HG02981 (cell line): ENCODE measurements around the gene ATAD3A.
"Not testable (repeated sequence)": the region's sequence is repeated elsewhere in the genome, so short reads cannot be mapped to it uniquely, and the experiment has no call there.

Source experiments
- ATAC-seq: cut with Tn5 transposase; IDR thresholded peaks from one replicate; pipeline ENCODE4 v1.9.1; 2021; ENCODE audit warnings: mild to moderate bottlenecking, moderate library complexity; ENCODE audit not compliant: unreplicated experiment

Gene ATAD3A

DNA sequence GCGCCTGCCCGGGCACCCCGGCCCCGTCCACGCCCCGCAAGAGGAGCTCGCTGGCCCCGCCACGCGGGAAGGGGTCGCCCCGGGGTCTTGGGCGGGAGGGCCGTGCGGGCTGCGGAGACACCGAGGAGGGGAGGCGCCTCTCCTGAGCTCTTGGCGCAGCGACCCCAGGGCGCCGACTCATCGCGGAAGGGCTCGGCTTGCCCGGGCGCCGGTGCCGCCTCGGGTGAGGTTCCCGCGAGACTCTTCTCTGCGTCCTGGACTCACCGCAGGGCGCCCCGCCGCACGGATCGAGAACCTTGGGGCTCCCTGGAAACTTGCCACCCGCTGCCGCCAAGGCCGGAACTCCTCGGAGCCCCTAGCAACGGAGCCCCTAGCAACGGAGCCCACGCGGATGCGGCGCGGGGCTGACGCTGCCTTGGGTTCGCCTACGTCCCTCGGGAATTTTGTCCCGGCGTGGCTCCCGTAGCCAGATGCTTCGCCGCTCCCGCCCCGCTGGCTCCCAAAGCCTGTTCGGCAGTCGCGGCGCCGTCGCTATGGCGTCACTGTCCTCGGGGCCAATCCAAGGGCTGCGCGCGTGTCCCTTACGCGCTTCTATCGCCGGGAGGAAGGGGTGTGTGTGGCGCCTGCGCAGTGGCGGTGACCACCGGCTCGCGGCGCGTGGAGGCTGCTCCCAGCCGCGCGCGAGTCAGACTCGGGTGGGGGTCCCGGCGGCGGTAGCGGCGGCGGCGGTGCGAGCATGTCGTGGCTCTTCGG is at the start of gene ATAD3A:
Gene ATAD3A, plus strand, starts transcription at position 630 of the 753 bp plus-strand sequence. Its CDS starts 107 bp downstream, at position 737.
- peak; percentile 85 for ATAC-seq

DNA sequence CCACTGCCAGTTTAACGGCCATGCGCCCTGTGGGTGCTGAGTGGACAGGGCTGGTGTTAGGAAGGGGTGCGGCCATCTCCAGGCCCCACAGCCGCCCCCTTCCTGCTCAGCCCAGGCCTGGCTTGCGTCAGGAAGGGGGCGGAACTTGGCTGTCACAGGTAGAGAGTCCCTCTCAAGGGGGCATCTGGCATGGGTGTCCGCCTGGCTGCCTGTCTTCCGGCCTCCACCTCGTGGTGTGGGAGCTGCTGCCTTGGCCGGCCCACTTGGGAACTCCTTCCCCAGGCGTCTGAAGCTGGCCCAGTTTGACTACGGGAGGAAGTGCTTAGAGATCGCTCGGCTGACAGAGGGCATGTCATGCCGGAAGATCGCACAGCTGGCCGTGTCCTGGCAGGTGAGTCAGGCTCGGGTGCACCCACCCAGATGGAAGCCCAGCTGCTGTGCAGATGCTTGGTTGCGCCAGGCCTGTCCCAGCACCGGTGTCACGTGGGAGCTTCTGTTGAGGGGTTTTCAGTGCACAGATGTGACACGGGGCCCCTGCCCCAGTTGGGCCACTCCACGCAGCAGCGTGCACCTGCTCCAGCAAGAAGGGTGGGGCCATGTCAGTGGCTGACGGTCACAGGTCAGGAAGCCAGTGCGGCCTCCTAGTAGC is 49.5 kb upstream of the ATAD3A start:
- ATAC-seq = no peak

DNA sequence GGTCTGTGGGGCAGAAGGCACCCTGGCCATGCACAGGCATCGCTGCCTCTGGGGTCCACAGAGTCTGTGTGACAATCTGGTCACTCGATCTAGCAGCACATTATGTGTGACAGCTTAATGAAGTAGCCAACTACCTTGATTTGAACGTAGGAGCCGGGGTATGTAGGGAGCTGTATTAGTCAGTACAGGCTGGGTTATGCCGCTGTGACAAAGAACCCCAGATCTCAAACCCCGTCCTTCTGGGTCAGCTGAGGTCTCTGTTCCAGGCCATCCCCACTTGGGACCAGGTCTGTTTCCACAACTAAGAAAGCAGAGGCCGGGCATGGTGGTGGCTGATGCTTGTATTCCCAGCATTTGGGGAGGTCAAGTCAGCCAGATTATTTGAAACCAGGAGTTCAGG is 48.6 kb upstream of the ATAD3A start:
- no peak for ATAC-seq

DNA sequence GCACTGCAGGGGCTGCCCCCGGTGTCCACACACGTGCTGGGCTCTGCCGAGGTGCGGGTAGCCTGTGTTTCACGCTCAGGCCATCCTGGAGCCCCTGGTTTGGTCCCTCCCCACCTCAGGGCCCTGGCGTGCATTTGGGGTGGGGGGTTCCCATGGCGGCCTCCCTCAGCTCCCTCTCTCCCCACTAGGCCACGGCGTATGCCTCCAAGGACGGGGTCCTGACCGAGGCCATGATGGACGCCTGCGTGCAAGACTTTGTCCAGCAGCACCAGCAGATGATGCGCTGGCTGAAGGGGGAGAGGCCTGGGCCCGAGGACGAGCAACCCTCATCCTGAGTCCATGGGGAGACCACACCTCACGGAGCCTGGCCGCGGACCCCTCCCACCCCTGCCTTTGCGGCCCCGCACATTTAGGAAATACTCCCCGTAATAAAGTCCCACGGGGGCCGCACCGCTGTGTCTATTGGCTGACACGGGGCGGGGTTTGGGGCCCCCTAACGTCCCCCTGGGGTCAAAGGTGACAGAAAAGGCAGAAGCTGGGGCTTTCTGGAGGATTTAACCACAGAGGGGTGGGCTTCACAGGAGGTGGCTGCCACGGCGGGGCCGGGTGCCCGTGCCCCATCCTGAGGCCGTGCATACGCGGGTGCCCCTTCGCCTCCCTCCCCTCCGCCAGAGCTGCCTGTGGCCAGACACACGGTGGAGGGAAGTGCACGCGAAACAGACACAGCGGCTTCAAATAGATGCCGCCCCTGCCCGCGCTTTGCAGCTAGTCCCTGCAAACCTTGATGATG is 43.6 kb upstream of the ATAD3A start:
- not testable (repeated sequence) for ATAC-seq

DNA sequence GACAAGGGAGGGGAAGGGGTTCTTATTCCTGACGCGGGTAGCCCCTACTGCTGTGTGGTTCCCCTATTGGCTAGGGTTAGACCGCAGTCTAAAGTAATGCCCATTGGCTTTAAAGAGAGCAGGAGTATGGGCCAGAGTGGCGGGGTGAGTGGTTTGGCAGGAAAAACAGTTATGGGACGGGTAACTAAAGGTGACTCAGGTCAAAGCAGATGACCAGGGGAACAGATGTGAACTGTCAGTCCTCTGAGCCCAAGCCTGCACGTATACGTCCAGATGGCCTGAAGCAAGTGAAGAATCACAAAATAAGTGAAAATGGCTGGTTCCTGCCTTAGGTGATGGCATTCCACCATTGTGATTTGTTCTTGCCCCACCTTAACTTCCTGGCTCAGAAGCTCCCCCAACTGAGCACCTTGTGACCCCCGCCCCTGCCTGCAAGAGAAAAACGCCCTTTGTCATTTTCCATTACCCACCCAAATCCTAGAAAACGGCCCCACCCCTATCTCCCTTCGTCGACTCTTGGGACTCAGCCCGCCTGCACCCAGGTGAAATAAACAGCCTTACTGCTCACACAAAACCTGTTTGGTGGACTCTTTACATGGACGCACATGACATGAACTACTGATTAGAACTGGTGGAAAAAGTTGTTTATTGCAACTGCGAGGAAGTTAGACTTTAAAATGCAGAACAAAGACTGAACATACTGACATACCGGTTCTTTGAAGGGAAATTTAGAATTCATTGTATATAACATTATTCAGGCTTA is 41.2 kb upstream of the ATAD3A start:
- no peak for ATAC-seq

DNA sequence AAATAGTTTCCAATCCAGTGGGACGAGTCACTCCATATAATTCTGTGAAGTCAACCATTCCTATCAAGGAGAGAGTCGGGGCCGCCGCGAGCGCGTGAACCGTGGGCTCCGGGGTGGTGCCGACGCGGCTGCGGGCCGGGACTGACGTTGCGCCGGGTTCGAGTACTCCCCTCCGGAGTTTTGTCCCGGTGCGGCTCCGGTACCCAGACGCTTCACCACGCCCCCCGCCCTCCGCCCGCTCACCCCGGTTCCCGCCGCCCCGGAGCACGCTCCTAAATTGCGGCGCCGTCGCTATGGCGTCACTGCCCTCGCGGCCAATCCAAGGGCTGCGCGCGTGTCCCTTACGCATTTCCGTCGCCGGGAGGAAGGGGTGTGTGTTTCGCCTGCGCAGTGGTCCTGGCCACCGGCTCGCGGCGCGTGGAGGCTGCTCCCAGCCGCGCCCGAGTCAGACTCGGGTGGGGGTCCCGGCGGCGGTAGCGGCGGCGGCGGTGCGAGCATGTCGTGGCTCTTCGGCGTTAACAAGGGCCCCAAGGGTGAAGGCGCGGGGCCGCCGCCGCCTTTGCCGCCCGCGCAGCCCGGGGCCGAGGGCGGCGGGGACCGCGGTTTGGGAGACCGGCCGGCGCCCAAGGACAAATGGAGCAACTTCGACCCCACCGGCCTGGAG is 40.4 kb upstream of the ATAD3A start, which contains the start of gene ATAD3B:
Gene ATAD3B, plus strand, starts transcription at position 377 of the 664 bp plus-strand sequence. Its CDS starts 120 bp downstream, at position 497.
- peak; percentile 89 for ATAC-seq

DNA sequence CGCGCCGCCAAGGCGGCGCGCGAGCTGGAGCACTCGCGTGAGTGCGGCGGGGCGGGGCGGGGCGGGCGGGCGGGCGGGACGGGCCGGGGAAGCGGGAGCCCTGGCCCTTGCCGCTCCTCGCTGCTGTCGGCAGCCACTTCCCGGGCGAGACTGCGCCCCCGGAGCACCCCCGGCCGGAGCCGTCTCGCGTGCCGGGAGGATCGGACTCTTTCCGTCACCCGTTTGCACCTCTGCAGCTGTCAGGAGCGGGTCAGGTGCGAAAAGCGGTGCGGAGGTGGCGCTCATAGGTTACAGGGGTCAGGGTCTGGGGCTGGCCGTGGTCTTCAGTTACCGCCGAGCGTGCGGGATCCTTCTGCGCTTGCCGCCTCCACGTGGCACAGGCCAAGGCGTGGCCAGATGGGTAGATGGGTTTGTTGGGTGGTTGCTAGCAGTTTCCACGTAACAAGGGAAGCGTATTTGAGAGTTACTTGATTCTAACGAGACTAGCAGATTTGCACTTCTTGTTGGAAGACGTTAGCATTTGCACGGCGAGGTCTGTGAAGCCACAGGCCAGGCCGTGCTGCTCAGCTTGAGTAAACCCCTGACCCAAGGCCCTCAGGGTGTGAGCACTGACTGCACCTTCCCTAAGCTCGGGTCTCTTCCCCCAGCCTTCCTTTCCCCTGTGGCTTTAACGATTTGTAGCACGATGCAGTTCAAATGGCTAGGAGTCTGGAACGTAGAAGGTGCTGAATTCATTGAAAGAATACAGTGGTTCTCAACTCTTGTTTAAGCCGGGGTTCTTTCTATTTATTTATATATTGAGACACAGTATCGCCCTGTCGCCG is 39.7 kb upstream of the ATAD3A start:
- ATAC-seq = not testable (repeated sequence)

DNA sequence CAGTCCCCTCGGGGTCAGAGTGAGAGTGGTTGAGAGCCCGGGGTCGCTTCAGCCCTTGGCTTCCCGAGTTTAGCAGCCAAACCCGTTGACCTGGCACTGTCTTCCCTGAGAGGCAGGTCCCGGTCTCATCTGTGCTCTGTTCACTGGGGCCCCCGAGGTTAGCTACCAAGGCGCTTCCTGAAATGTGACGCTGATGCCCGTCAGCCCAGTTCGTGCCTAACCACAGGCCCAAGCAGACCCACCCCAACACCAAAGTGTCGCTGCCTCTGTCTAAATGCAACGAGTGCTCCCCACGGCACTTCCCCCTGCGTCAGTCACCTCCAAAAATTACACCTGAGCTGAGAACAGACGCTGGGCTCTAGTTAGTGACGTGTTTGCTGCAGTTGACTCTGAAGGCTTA is 36.0 kb upstream of the ATAD3A start:
- not testable (repeated sequence) for ATAC-seq

DNA sequence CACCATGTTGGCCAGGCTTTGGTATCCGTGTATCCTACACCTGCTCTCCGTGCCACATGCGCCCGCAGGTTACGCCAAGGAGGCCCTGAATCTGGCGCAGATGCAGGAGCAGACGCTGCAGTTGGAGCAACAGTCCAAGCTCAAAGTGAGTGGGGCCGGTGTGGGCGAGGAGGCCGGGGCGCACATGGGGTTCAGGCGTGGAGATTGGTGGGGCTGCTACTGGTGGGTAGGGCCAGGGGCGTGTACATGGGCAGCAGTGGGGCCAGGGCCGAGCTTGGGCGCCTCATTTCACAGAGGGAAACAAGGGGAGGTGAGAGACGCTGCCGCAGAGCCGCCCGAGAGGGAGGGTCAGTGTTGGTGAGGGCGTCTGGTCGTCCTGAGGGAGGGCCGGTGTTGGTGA is 34.8 kb upstream of the ATAD3A start:
- ATAC-seq = no peak

DNA sequence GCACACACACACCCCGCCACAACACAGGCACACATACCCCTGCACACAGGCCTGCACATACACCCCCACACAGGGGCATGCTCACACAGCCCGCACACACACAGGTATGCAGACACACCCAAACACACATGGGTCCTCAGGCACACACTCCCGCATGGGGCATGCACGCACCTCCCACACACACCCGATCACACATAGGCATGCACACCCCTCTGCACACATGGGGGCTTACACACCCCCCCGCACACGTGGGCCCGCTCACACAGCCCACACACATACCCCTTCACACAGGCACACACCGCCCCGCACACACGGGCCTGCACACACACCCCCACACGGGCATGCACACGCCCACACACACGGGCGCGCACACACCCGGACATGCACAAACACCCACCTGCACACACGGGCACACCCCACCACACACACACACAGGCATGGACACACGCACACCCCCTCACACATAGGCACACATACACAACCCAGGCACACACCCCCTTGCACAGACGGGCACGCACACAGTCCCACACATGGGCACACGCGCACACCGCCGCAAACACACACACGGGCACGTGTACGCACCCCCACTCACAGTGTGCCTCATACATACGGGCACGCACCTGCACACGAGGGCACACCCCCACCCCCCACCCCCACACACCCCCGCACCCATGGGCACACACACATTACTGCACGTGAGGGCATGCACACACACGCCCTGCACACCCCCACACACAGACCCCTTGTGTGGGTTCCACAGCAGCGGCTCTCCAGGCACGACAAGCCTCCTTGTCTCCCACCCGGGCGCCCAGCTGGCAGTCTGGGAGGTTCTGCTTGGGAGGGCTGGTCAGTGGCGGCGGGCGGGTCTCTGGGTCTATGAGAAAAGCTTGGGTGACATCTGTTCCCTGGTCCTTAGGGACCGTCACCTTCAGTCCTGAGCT is 32.1 kb upstream of the ATAD3A start:
- no peak for ATAC-seq

DNA sequence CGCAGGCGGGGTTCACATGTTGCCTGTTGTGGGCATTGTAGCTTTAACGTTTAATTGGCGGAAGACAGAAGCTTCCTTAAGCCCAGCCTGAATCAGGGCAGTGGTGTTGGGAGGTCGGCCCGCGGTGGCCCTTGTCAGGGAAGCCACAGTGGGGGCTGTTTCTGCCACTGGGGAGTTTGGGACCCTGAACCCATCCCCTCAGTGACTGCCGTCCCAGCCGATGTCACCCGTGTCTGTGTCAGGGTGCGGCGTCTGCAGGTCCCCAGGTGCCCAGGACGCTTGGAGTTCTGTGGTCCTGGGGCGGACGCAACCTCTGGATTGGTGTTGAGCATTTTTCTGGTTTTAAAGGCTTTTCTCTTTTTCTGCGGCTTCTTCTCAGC is 31.5 kb upstream of the ATAD3A start:
- ATAC-seq = not testable (repeated sequence)

DNA sequence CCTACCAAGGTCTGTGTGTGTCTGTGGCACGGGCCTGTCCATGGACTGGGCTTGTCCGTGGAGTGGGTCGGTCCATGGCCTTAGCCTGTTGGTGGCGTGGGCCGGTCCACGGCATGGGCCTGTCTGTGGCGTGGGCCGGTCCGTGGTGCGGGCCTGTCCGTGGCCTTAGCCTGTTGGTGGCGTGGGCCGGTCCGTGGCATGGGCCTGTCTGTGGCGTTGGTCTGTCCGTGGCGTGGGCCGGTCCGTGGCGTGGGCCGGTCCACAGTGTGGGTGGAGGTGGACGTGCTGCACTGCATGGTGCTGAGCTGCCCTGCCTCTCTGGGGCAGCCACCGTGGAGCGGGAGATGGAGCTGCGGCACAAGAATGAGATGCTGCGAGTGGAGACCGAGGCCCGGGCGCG is 30.2 kb upstream of the ATAD3A start:
- ATAC-seq = not testable (repeated sequence)

DNA sequence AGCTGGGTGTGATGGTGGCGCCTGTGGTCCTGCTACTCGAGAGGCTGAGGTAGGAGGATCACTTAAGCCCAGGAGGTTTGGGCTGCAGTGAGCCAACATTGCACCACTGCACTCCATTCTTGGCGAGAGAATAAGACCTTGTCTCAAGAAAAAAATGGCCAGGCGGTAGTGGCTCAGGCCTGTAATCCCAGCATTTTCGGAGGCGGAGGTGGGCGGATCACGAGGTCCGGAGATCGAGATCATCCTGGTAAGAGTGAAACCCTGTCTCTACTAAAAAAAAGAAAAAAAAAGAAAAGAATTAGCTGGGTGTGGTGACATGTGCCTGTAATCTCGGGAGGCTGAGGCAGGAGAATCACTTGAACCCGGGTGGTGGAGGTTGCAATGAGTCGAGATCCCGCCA is 29.1 kb upstream of the ATAD3A start:
- no peak for ATAC-seq

DNA sequence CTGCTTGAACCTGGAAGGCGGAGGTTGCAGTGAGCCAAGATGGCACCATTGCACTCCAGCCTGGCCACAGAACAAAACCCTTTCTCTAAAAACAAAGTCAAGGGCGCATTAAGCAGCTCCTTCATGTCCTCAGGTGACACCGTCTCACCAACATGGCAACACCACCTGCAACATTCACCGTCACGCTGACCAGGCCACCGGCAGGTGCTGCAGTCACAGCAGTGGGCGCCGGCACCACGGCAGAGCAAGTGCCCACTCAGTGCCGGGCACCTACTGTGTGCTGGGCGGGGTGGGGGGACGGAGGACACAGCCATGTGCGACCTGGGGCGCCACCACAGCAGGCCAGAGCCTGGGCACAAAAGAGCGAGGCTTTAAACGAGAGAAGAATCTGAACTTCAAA is 28.2 kb upstream of the ATAD3A start:
- ATAC-seq = no peak

DNA sequence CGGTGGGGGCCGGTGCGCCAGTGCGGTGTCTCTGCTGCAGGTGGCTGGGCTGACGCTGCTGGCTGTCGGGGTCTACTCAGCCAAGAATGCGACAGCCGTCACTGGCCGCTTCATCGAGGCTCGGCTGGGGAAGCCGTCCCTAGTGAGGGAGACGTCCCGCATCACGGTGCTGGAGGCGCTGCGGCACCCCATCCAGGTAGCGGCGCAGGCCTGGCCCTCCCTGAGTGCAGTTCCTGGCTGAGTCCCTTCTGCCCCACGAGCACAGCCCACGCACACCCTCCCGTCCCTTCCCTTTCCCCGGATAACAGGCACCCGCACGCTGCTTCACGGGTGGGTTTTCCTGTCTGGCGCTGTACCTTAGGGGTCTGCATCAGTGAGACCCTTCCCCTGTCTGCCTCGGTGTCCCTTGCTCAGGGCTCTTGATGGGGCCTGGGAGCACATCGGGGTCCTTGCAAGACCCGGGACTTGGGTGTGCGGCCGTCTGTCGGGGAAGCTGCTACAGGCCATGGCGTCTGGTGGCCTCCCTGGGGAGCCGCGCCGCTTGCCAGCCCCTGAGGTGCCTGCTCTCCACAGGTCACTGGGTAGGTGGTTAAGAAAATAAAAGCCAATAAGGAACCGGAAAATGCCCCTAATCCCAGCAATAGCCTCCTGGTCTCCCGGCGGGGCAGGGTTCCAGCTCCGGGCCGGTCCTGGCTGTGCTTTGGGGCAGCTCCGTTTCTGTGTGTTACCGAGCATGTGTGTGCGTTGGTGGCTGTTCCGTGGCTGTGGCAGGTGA is 26.8 kb upstream of the ATAD3A start:
- not testable (repeated sequence) for ATAC-seq

DNA sequence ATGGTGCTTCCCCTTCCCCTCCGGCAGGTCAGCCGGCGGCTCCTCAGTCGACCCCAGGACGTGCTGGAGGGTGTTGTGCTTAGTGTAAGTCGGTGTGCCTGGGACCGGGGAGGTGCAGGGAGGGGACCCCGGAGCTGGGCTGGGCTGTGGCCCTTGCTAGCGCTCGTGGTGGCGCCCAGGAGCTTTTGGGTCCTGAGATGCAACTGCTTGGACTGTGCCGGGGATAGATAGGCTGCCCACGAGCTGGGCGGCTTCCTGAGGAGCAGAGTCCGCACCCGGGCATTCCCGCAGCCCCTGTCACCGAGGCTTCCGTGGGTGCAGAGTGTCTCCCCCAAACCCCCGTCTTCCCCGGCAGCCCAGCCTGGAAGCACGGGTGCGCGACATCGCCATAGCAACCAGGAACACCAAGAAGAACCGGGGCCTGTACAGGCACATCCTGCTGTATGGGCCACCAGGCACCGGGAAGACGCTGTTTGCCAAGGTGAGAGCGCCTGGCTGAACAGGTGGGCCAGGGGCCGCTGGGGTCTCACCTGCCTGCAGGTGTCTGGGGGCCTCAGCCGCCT is 26.1 kb upstream of the ATAD3A start:
- ATAC-seq = not testable (repeated sequence)

DNA sequence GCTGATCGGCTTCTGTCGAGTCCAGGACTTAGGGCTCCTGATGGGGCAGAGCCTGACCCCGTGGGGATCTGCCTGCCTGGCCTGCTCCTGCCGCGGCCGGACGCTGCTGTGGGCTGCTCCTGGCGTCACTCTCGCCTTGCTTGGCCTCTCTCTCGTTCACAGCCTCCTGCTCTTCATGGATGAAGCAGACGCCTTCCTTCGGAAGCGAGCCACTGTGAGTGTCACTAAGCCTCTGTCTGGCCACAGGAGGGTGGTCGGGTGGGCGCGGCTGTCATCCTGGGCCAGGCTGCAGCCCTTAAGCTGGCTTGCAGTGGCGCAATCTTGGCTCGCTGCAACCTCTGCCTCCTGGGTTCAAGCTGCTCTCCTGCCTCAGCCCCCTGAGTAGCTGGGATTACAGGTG is 24.3 kb upstream of the ATAD3A start:
- no peak for ATAC-seq
